K562 (cell line): ENCODE data around the gene RIC8B. TPM values are rescaled to one million over a fixed set of nuclear protein-coding genes. Genes with fewer than 3 reads are reported as not detected.

Source experiments
- FOXP1 ChIP-seq: sonication (generic); formaldehyde crosslinking; IDR thresholded peaks from 2 replicates; pipeline ENCODE4 v1.8.0; 2022; ENCODE audit warnings: mild to moderate bottlenecking, missing genetic modification reagents
- MCM2 ChIP-seq: fragments of 450-650 bp; IDR thresholded peaks from 2 replicates; pipeline ENCODE4 v1.6.1; 2017; ENCODE audit warnings: low read depth, mild to moderate bottlenecking
- MED1 ChIP-seq: sonication (generic); formaldehyde crosslinking; IDR thresholded peaks from 2 replicates; pipeline ENCODE4 v1.8.1; 2023; ENCODE audit warnings: missing genetic modification reagents, borderline replicate concordance
- RBM39 ChIP-seq: fragments of 200-400 bp; formaldehyde crosslinking; optimal IDR thresholded peaks from 2 replicates; pipeline ENCODE3; 2018; ENCODE audit warnings: low read depth, low read length
- TCF3 ChIP-seq: sonication (generic); formaldehyde crosslinking; IDR thresholded peaks from 2 replicates; pipeline ENCODE4 v1.4.0; 2020; ENCODE audit warnings: mild to moderate bottlenecking, missing genetic modification reagents
- ZNF766 ChIP-seq: fragments of 200-800 bp; sonication (Bioruptor generic); conservative IDR thresholded peaks from 2 replicates; pipeline ENCODE4 v1.6.1; 2016; ENCODE audit warnings: missing genetic modification characterization, missing compliant biosample characterization
- polyA plus RNA-seq, 8 experiments: library from polyadenylated mRNA; depleted of rRNA in 4 of 8; stranded (reverse) in 5 of 8; unstranded in 3 of 8; fragments of >200 nt; fragmentation: Nextera tagmentation in 2 of 8; fragmentation: Illumina TruSeq in 1 of 8; extraction: Ambion mirVana in 2 of 8; extraction: Trizol in 1 of 8; gene quantifications; 2 replicates each; pipeline versions ENCODE4 v1.2.1 to v1.2.3, GENCODE V29; 2011 to 2014; ENCODE audit warnings: inconsistent platforms in 1 of 8, missing spikeins in 1 of 8
- total RNA-seq, 7 experiments: library from RNA; depleted of rRNA in 6 of 7; stranded (reverse); fragments of >200 nt in 6 of 7; fragmentation: Illumina TruSeq in 2 of 7; extraction: Trizol in 2 of 7; gene quantifications; 2 replicates each; pipeline versions ENCODE4 v1.2.1 to v1.2.3, GENCODE V29; 2011 to 2021; ENCODE audit warnings: low replicate concordance in 1 of 7
- TF ChIP-seq, protein P1 (sequence below): sonication (generic); formaldehyde crosslinking; IDR thresholded peaks from 2 replicates; pipeline ENCODE4 v1.8.1; 2023; ENCODE audit warnings: missing genetic modification reagents, mild to moderate bottlenecking, borderline replicate concordance
- TF ChIP-seq, protein P2 (sequence below): sonication (generic); formaldehyde crosslinking; IDR thresholded peaks from 2 replicates; pipeline ENCODE4 v1.8.1; 2022; ENCODE audit warnings: missing genetic modification reagents
- TF ChIP-seq, protein P3 (sequence below): sonication (generic); formaldehyde crosslinking; IDR thresholded peaks from 2 replicates; pipeline ENCODE4 v1.8.1; 2023; ENCODE audit warnings: mild to moderate bottlenecking, missing genetic modification reagents
- TF ChIP-seq, protein P4 (sequence below): fragments of 450-650 bp; formaldehyde crosslinking; IDR thresholded peaks from 2 replicates; pipeline ENCODE4 v1.4.0; 2022; ENCODE audit warnings: mild to moderate bottlenecking, moderate library complexity

The RIC8B gene
- total and polyA plus RNA-seq, 9 of the 15 experiments (the other 6 are each of a cell fraction or from before 2014, with no cell fraction given): 0.92 to 8.1 (median 4.8) TPM

DNA sequence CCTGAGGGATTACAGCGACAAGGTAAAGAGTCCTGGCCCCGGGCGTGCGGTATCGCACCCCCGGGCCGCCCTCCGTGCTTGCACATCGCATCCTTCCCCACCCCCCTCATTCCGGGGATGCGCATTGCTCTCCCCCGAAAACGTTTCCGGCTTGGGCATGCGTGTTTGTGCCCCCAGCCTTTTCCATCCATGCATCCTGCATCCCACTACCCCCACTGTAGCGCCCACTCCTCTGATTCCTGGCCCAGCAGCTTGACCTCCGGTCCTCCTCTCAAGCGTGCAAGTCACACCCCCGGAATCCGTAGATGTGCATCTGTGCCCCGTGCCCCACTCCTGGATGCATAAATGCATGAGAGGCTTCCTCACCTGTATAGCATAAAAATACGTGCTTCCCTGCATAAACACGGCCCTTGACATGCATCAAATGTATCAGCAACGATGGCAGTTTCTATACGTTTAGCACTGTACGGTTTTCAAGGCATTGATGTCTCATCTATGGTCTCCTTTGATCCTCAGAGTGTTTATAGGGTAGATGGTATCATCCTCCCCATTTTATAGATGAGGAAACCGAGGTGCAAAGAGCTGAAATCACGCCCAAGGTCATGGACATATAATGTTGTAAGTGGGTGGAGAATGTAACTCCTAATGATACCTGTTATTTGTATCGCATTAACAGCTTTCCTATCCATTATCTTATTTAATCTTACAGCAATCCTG is 484 bp downstream of the RIC8B start (continued):
- TF ChIP-seq ZNF766 (CRISPR knock-in tag) (no peak), MCM2 (no peak), TCF3 (no peak), MED1 (no peak), FOXP1 (no peak), RBM39 (no peak)
- TF ChIP-seq, protein P1, sequence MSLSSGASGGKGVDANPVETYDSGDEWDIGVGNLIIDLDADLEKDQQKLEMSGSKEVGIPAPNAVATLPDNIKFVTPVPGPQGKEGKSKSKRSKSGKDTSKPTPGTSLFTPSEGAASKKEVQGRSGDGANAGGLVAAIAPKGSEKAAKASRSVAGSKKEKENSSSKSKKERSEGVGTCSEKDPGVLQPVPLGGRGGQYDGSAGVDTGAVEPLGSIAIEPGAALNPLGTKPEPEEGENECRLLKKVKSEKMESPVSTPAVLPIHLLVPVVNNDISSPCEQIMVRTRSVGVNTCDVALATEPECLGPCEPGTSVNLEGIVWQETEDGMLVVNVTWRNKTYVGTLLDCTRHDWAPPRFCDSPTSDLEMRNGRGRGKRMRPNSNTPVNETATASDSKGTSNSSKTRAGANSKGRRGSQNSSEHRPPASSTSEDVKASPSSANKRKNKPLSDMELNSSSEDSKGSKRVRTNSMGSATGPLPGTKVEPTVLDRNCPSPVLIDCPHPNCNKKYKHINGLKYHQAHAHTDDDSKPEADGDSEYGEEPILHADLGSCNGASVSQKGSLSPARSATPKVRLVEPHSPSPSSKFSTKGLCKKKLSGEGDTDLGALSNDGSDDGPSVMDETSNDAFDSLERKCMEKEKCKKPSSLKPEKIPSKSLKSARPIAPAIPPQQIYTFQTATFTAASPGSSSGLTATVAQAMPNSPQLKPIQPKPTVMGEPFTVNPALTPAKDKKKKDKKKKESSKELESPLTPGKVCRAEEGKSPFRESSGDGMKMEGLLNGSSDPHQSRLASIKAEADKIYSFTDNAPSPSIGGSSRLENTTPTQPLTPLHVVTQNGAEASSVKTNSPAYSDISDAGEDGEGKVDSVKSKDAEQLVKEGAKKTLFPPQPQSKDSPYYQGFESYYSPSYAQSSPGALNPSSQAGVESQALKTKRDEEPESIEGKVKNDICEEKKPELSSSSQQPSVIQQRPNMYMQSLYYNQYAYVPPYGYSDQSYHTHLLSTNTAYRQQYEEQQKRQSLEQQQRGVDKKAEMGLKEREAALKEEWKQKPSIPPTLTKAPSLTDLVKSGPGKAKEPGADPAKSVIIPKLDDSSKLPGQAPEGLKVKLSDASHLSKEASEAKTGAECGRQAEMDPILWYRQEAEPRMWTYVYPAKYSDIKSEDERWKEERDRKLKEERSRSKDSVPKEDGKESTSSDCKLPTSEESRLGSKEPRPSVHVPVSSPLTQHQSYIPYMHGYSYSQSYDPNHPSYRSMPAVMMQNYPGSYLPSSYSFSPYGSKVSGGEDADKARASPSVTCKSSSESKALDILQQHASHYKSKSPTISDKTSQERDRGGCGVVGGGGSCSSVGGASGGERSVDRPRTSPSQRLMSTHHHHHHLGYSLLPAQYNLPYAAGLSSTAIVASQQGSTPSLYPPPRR (CRISPR knock-in tag): no peak
- TF ChIP-seq, protein P2, sequence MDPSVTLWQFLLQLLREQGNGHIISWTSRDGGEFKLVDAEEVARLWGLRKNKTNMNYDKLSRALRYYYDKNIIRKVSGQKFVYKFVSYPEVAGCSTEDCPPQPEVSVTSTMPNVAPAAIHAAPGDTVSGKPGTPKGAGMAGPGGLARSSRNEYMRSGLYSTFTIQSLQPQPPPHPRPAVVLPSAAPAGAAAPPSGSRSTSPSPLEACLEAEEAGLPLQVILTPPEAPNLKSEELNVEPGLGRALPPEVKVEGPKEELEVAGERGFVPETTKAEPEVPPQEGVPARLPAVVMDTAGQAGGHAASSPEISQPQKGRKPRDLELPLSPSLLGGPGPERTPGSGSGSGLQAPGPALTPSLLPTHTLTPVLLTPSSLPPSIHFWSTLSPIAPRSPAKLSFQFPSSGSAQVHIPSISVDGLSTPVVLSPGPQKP: no peak
- TF ChIP-seq, protein P3, sequence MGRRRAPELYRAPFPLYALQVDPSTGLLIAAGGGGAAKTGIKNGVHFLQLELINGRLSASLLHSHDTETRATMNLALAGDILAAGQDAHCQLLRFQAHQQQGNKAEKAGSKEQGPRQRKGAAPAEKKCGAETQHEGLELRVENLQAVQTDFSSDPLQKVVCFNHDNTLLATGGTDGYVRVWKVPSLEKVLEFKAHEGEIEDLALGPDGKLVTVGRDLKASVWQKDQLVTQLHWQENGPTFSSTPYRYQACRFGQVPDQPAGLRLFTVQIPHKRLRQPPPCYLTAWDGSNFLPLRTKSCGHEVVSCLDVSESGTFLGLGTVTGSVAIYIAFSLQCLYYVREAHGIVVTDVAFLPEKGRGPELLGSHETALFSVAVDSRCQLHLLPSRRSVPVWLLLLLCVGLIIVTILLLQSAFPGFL: no peak
- TF ChIP-seq, protein P4, sequence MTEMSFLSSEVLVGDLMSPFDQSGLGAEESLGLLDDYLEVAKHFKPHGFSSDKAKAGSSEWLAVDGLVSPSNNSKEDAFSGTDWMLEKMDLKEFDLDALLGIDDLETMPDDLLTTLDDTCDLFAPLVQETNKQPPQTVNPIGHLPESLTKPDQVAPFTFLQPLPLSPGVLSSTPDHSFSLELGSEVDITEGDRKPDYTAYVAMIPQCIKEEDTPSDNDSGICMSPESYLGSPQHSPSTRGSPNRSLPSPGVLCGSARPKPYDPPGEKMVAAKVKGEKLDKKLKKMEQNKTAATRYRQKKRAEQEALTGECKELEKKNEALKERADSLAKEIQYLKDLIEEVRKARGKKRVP (CRISPR knock-in tag): no peak
